Measurements from ENCODE around the gene DPYD.

Gene DPYD

DNA sequence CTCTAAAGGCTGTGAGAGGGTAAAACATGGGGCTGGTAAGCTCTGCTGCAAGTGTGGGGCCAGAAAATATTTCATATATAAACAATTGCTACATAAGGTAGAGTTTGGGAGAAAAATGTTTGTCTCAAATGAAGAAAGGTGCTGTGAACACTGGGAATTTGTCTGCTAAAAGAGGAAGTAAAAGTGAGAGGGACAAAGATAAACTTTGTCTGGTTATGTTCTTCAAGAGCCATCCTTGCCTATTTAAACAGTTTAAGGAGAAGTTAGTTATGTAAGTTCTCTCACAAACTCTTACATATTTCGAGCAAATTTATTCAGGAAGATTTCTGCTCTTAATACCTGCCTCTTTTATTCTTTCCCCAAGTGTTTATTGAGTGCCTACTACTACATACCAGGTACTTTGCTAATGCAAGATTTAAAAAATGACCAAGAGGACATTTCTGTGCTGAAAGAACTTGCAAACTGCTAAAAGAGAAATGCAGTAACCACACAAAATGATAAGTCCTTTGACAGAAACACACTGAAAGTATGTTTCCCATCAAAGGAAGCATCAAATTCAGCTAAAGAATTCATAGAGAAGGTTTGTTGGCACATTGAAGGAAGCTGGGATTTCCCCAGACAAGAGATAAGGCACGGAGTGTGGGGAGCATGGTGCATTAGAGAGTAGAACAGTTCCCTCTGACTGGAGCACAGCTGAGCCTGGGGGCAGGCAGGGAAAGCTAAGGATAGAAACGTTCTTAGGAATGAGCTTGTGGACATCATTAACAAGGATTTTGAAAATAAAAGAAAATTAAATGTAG lies 650.1 kb downstream of the DPYD start:
- TF ChIP-seq, protein P1, sequence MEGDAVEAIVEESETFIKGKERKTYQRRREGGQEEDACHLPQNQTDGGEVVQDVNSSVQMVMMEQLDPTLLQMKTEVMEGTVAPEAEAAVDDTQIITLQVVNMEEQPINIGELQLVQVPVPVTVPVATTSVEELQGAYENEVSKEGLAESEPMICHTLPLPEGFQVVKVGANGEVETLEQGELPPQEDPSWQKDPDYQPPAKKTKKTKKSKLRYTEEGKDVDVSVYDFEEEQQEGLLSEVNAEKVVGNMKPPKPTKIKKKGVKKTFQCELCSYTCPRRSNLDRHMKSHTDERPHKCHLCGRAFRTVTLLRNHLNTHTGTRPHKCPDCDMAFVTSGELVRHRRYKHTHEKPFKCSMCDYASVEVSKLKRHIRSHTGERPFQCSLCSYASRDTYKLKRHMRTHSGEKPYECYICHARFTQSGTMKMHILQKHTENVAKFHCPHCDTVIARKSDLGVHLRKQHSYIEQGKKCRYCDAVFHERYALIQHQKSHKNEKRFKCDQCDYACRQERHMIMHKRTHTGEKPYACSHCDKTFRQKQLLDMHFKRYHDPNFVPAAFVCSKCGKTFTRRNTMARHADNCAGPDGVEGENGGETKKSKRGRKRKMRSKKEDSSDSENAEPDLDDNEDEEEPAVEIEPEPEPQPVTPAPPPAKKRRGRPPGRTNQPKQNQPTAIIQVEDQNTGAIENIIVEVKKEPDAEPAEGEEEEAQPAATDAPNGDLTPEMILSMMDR (IDR thresholded peaks at IDR 0.05), result no peak
- Mint-ChIP-seq H3K4me3 (no peak overlapping the region), H3K27ac (no peak overlapping the region), H3K27me3 (ENCODE audit: low read depth, poor library complexity) (peaks cover 13% of the 10 kb centered on the region), H3K36me3 (ENCODE audit: low read depth) (no peaks in the 10 kb centered on the region), H3K9me3 (no peaks in the 10 kb centered on the region), H3K4me1 (peaks cover 7% of the 10 kb centered on the region)
- DNase-seq, result no peak

DNA sequence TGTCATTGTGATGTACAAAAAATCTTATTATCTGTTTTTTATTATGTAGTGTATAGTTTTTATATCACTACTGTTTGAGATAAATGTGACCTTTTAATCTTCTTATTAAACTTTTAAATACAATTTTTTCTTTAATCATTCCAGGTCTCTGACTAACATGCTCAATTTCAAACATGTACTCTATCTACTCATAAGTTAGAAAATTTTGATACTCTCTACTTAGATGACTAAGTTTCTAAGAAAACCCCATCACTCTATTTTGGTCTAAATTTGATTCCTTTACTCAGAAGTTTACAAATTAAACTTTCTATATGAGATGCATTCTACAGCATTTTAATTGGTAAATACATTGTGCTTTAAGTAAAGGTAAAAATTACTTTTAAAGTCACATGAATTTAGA lies 655.2 kb downstream of the DPYD start:
- H3K9me3 Mint-ChIP-seq, result no peaks in the 10 kb centered on the region
- H3K4me3 Mint-ChIP-seq, result no peak overlapping the region
- peaks cover 5% of the 10 kb centered on the region for H3K27me3 Mint-ChIP-seq (ENCODE audit: low read depth, poor library complexity)
- H3K27ac Mint-ChIP-seq, result no peak overlapping the region
- no peak for DNase-seq
- H3K4me1 Mint-ChIP-seq, result no peaks in the 10 kb centered on the region
- TF ChIP-seq, protein P1 (IDR thresholded peaks at IDR 0.05), result no peak
- no peaks in the 10 kb centered on the region for H3K36me3 Mint-ChIP-seq (ENCODE audit: low read depth)

DNA sequence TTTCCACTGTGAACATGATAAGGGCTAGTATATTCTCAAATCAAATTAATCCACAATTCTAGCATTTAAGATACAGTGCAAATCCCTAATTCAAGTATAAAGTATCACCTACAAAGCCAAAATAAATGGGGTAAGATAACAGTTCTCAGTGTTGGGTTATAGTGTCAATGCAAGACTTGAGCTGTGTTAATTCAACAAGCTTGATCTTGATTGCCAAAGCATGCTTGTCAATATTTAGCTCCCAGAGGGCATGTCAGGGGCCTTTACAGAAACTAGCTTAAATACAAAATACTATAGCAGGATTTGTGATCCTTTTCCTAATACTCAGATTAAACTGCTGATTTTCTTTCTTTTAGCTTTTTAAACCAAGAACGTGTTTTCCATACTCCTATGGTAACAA lies 658.0 kb downstream of the DPYD start:
- Mint-ChIP-seq H3K9me3 (no peaks in the 10 kb centered on the region), H3K4me3 (no peak overlapping the region), H3K27me3 (ENCODE audit: low read depth, poor library complexity) (peaks cover 3% of the 10 kb centered on the region), H3K36me3 (ENCODE audit: low read depth) (no peaks in the 10 kb centered on the region), H3K4me1 (no peaks in the 10 kb centered on the region), H3K27ac (no peak overlapping the region)
- DNase-seq, result no peak
- TF ChIP-seq, protein P1 (IDR thresholded peaks at IDR 0.05), result no peak

DNA sequence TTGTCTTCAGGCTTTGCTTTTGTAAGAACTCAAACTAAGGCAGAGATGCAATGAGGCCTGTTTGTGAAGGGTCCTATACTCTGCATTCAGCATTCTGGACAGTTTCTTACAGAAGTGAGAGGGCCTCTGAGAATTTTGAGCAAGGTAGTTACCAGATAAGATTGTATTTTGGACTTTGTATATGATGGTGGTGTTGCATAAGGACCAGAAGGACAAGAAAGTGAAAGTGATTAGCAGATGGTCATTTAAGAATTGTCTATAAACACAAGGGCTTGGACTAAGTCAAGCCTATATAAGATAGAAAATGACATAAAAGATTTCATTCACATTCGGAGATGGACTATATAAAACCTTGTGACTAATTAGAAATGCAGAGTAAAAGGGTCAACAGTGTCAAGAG lies 662.2 kb downstream of the DPYD start:
- H3K4me3 Mint-ChIP-seq, result no peak overlapping the region
- H3K27me3 Mint-ChIP-seq (ENCODE audit: low read depth, poor library complexity), result no peaks in the 10 kb centered on the region

DNA sequence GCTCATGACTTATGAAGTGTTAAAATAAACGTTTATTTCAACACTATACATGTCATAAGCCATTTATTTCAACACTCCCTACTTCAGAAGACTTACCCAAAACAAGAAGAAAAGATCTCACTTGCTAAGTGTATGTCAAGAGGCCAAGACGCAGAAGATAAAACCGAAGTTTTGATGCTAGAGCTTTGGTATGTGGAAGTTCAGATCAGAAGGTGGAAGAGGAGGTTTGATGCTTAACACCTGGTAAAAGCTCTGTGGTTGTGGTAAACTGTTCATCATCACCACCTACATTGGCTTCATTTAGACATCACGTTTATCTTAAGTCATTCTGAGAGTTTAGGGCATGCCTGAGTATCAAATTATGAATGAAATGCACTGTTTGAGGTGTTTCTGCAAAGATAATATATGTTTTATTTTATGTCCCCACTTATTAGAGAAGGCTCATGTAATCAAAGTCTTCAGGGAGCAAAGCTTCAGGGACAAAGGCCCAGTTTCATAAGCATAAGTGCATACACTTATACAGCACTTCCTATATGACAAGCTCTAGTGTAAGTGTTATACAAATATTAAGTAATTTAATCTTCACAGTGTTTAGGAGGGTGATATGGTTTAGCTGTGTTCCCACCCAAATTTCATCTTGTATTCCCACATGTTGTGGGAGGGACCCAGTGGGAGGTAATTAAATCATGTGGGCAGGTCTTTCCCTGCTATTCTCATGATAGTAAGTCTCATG lies 665.9 kb downstream of the DPYD start:
- no peak for DNase-seq
- no peak overlapping the region for H3K27ac Mint-ChIP-seq
- H3K4me1 Mint-ChIP-seq, result no peaks in the 10 kb centered on the region
- no peaks in the 10 kb centered on the region for H3K36me3 Mint-ChIP-seq (ENCODE audit: low read depth)
- no peaks in the 10 kb centered on the region for H3K9me3 Mint-ChIP-seq
- no peak overlapping the region for H3K4me3 Mint-ChIP-seq
- TF ChIP-seq, protein P1 (IDR thresholded peaks at IDR 0.05), result no peak
- no peaks in the 10 kb centered on the region for H3K27me3 Mint-ChIP-seq (ENCODE audit: low read depth, poor library complexity)

More for the DNA sequence above, 662.2 kb downstream of the DPYD start:
- no peak for DNase-seq
- H3K27ac Mint-ChIP-seq, result no peak overlapping the region
- no peaks in the 10 kb centered on the region for H3K9me3 Mint-ChIP-seq
- H3K4me1 Mint-ChIP-seq, result no peaks in the 10 kb centered on the region
- TF ChIP-seq, protein P1 (IDR thresholded peaks at IDR 0.05), result no peak
- no peaks in the 10 kb centered on the region for H3K36me3 Mint-ChIP-seq (ENCODE audit: low read depth)

Measured in nephron progenitor cell (in vitro differentiated cells).